Left ventricle myocardium inferior (tissue), 1 donor: Measurements from ENCODE around the gene SETD7. TPM values are rescaled to one million over a fixed set of nuclear protein-coding genes. Genes with fewer than 3 reads are reported as not detected.
"Not testable (repeated sequence)": the region's sequence is repeated elsewhere in the genome, so short reads cannot be mapped to it uniquely, and the experiment has no call there.

ENCODE experiments used
- DNase-seq: peaks from one replicate; pipeline ENCODE4 v3.0.0-alpha.2; 2020
- H3K27ac ChIP-seq: fragments of 200-600 bp; replicated peaks from 2 replicates; pipeline ENCODE4 v1.8.0; 2021
- H3K27me3 ChIP-seq: fragments of 200-600 bp; 2 replicates; pipeline ENCODE4 v1.8.0; 2021; ENCODE audit warnings: low read depth
- H3K36me3 ChIP-seq: fragments of 200-600 bp; 2 replicates; pipeline ENCODE4 v1.8.0; 2021
- H3K4me1 ChIP-seq: fragments of 200-600 bp; 2 replicates; pipeline ENCODE4 v1.8.0; 2021
- H3K4me3 ChIP-seq: fragments of 200-600 bp; 2 replicates; pipeline ENCODE4 v1.8.0; 2021; ENCODE audit warnings: mild to moderate bottlenecking, moderate library complexity
- H3K9me3 ChIP-seq: fragments of 200-600 bp; replicated peaks from 2 replicates; pipeline ENCODE4 v1.8.0; 2021
- CTCF ChIP-seq: fragments of 200-600 bp; IDR thresholded peaks from 2 replicates; pipeline ENCODE4 v1.8.0; 2021; ENCODE audit warnings: antibody characterized with exemption, mild to moderate bottlenecking, borderline replicate concordance
- intact Hi-C: fragments of 100-400 bp; cut with micrococcal nuclease; formaldehyde crosslinking; loops from one replicate; pipeline ENCODE4 v1.11.0; 2022
- total RNA-seq: library from RNA; stranded (reverse); fragmentation: NEBNext Ultra II Directional; extraction: Animal tissue kit (Norgen Biotek cat#: 25700); gene quantifications from one replicate; pipeline ENCODE4 v1.2.1, GENCODE V29; 2021
- donor health status: DM: no; HTN: yes; CAD: no; lungs with severe emphysema.

SETD7 gene
- total RNA-seq, 1 donor from 2014 or later: 50.7 TPM

DNA sequence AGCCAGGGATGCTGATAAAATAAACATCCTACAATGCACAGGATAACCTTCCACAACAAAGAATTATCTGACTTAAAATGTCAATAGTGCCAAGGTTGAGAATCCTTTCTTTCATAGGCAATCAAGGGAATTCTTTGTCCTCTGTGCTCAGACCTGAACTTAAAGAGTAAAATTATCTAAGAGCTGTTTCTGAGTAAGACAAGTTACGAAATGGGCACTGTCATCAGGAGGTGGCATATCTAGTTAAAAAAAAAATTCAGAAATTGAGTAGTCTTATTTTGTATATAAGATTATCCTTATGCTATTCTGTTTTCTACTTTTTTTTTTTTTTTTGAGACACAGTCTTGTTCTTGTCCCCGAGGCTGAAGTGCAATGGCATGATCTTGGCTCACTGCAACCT is 105.4 kb downstream of the SETD7 start:
- Histone ChIP-seq H3K27ac (no peak overlapping the region), H3K4me3 (no peak overlapping the region), H3K27me3 (no peaks in the 10 kb centered on the region), H3K9me3 (no peaks in the 10 kb centered on the region), H3K36me3 (peaks cover 5% of the 10 kb centered on the region), H3K4me1 (peaks cover 35% of the 10 kb centered on the region)
- intact Hi-C loops: no loop called here
- no peak for DNase-seq
- TF ChIP-seq CTCF: no peak

GRCh38 chr4:139447078-139447477 is 108.9 kb downstream of the SETD7 start:
- intact Hi-C loops, H3K27ac ChIP-seq, H3K27me3 ChIP-seq, H3K9me3 ChIP-seq, H3K36me3 ChIP-seq, DNase-seq, H3K4me3 ChIP-seq, H3K4me1 ChIP-seq: not testable (repeated sequence)

Other genes starting within 250 kb of the SETD7 start
- 6.1 TPM for gene RAB33B, start 102.1 kb downstream of the SETD7 start, total RNA-seq
- gene MGST2, start 109.6 kb upstream of the SETD7 start, total RNA-seq: 134 TPM